ENCODE measurements around the gene PRDX2. TPM values are rescaled to one million over a fixed set of nuclear protein-coding genes. Genes with fewer than 3 reads are reported as not detected.

The PRDX2 gene
- total RNA-seq, 4 donors from 2014 or later: 357 to 551 (median 406) TPM

- H3K4me3 ChIP-seq: no peak overlapping the region
- H3K4me1 ChIP-seq: peaks cover 48 to 62% of the 10 kb centered on the region in 2 donors
Measured at GRCh38 chr19:12787458-12787857, 14.1 kb downstream of the PRDX2 start.

GRCh38 chr19:12786952-12787351, 14.6 kb downstream of the PRDX2 start:
- TF ChIP-seq POLR2A (IDR thresholded peaks at IDR 0.05): no peak
- no peak for TF ChIP-seq CTCF (IDR thresholded peaks at IDR 0.05 in 4 of 5, conservative IDR thresholded peaks at IDR 0.05 in 1 of 5)
- peak in 1 of 2 donors; percentile 41 for DNase-seq
- no peaks in the 10 kb centered on the region for H3K9me3 ChIP-seq
- in situ Hi-C loops (cut with MboI; ENCODE audit: low sequenced_read_pairs in 4 of 4) (no loop called here), intact Hi-C loops (cut with DNase I; ENCODE audit: low total_unique reads) (no loop called here)
- peak overlapping the region; percentile 99 to 100 (median 100) for H3K27ac ChIP-seq
- H3K4me3 ChIP-seq: no peak overlapping the region
- no peak for ATAC-seq
- no peaks in the 10 kb centered on the region for H3K27me3 ChIP-seq
- no peaks in the 10 kb centered on the region for H3K36me3 ChIP-seq
- H3K4me1 ChIP-seq: peaks cover 48 to 65% of the 10 kb centered on the region in 2 donors

More at GRCh38 chr19:12787458-12787857, 14.1 kb downstream of the PRDX2 start:
- in situ Hi-C loops (cut with MboI; ENCODE audit: low sequenced_read_pairs in 4 of 4) (no loop called here), intact Hi-C loops (cut with DNase I; ENCODE audit: low total_unique reads) (no loop called here)
- Histone ChIP-seq H3K27ac (peak overlapping the region; percentile 99 to 100 (median 100)), H3K27me3 (no peaks in the 10 kb centered on the region), H3K9me3 (no peaks in the 10 kb centered on the region), H3K36me3 (no peaks in the 10 kb centered on the region)
- DNase-seq: no peak
- TF ChIP-seq POLR2A (IDR thresholded peaks at IDR 0.05) (no peak), CTCF (IDR thresholded peaks at IDR 0.05 in 4 of 5, conservative IDR thresholded peaks at IDR 0.05 in 1 of 5) (no peak)
- ATAC-seq: no peak

- Histone ChIP-seq H3K9me3 (no peaks in the 10 kb centered on the region), H3K36me3 (no peaks in the 10 kb centered on the region), H3K4me1 (peaks cover 48 to 67% of the 10 kb centered on the region in 2 donors), H3K4me3 (no peak overlapping the region), H3K27ac (peak overlapping the region; percentile 99 to 100 (median 100)), H3K27me3 (no peaks in the 10 kb centered on the region)
- TF ChIP-seq POLR2A (IDR thresholded peaks at IDR 0.05) (peak in 1 of 2 donors; percentile 25), CTCF (IDR thresholded peaks at IDR 0.05 in 4 of 5, conservative IDR thresholded peaks at IDR 0.05 in 1 of 5) (no peak)
- ATAC-seq: no peak
- intact Hi-C loops (cut with DNase I; ENCODE audit: low total_unique reads): no loop called here
- in situ Hi-C loops (cut with MboI; ENCODE audit: low sequenced_read_pairs in 4 of 4): no loop called here
- DNase-seq: peak; percentile 57 to 71
Measured at GRCh38 chr19:12786141-12786870, 15.3 kb downstream of the PRDX2 start.

- in situ Hi-C loops (cut with MboI; ENCODE audit: low sequenced_read_pairs in 4 of 4): no loop called here
- no peaks in the 10 kb centered on the region for H3K9me3 ChIP-seq
- H3K36me3 ChIP-seq: no peaks in the 10 kb centered on the region
- H3K27me3 ChIP-seq: no peaks in the 10 kb centered on the region
- ATAC-seq (no peak), DNase-seq (no peak)
- peaks cover 44 to 66% of the 10 kb centered on the region in 2 donors for H3K4me1 ChIP-seq
- H3K27ac ChIP-seq: peak overlapping the region; percentile 99 to 100 (median 100)
- no peak overlapping the region for H3K4me3 ChIP-seq
- intact Hi-C loops (cut with DNase I; ENCODE audit: low total_unique reads): no loop called here
- TF ChIP-seq CTCF (IDR thresholded peaks at IDR 0.05 in 4 of 5, conservative IDR thresholded peaks at IDR 0.05 in 1 of 5) (no peak), POLR2A (IDR thresholded peaks at IDR 0.05) (no peak)
Measured at GRCh38 chr19:12785431-12786031, 16.1 kb downstream of the PRDX2 start.

Data from gastrocnemius medialis (tissue), 4 donors.